B cell (primary cell): ENCODE results near the gene IGFLR1. TPM values are rescaled to one million over a fixed set of nuclear protein-coding genes. Genes with fewer than 3 reads are reported as not detected.

Experiments
- ATAC-seq: fragments of 200-7000 bp; cut with Tn5 transposase; one replicate; pipeline ENCODE4 v1.10.0; 2021; ENCODE audit warnings: low read depth, mild to moderate bottlenecking, moderate number of reproducible peaks, moderate library complexity
- CTCF ChIA-PET: fragments of 350-600 bp; sonication (Branson Sonifier 250); formaldehyde crosslinking; loops from one replicate; lab custom pipeline; 2021; ENCODE audit warnings: antibody characterized with exemption, inconsistent platforms; lab: Charles Lee
- POLR2A ChIA-PET: fragments of 350-600 bp; sonication (Branson Sonifier 250); formaldehyde crosslinking; loops from one replicate; lab custom pipeline; 2021; ENCODE audit warnings: antibody characterized with exemption; lab: Charles Lee
- DNase-seq: peaks from one replicate; pipeline ENCODE4 v3.0.0; 2013
- H2AFZ ChIP-seq: 2 replicates; pipeline ENCODE4 v1.6.1; 2012; ENCODE audit warnings: mild to moderate bottlenecking, low read depth, low read length; ENCODE audit not compliant: insufficient read depth, poor library complexity, severe bottlenecking
- H3K27ac ChIP-seq, 2 donors: 1 replicate in 1 of 2; 2 replicates in 1 of 2; pipeline ENCODE4 v1.5.1; 2012 to 2013; ENCODE audit warnings: low read length in 2 of 2, mild to moderate bottlenecking in 2 of 2, moderate library complexity in 1 of 2
- H3K27me3 ChIP-seq, 4 experiments: fragments of 200-600 bp in 1 of 4; sonication (generic) in 1 of 4; replicated peaks in 1 of 4; 1 replicate in 2 of 4; 2 replicates in 2 of 4; pipeline versions ENCODE4 v1.6.1 to v1.7.0; 2013 to 2016; ENCODE audit warnings: low read length in 3 of 4, mild to moderate bottlenecking in 2 of 4, mixed read lengths in 1 of 4, moderate library complexity in 1 of 4; ENCODE audit not compliant: insufficient read depth in 4 of 4, control insufficient read depth in 3 of 4; ENCODE audit errors: control extremely low read depth in 1 of 4
- H3K36me3 ChIP-seq, 2 experiments: replicated peaks in 1 of 2; 1 replicate in 1 of 2; 2 replicates in 1 of 2; pipeline versions ENCODE4 v1.6.1 to v1.7.1; 2013; ENCODE audit warnings: low read length in 1 of 2; ENCODE audit not compliant: insufficient read depth in 2 of 2, control insufficient read depth in 1 of 2; ENCODE audit errors: control extremely low read depth in 1 of 2, extremely low read depth in 1 of 2
- H3K4me1 ChIP-seq, 2 donors: fragments of 200-600 bp in 1 of 2; sonication (generic) in 1 of 2; 1 replicate in 1 of 2; 2 replicates in 1 of 2; pipeline versions ENCODE4 v1.5.1 to v1.6.1; 2013 to 2017; ENCODE audit warnings: low read length in 2 of 2; ENCODE audit not compliant: control insufficient read depth in 2 of 2, insufficient read depth in 2 of 2
- H3K4me2 ChIP-seq: replicated peaks from 2 replicates; pipeline ENCODE3; 2012; ENCODE audit warnings: mild to moderate bottlenecking, low read depth, low read length; ENCODE audit not compliant: poor library complexity, severe bottlenecking
- H3K4me3 ChIP-seq, 5 experiments: fragments of 200-600 bp in 1 of 5; sonication (generic) in 1 of 5; 1 replicate in 3 of 5; 2 replicates in 2 of 5; pipeline versions ENCODE4 v1.5.1 to v1.7.0; 2011 to 2016; ENCODE audit warnings: low read length in 4 of 5, mild to moderate bottlenecking in 4 of 5, low read depth in 2 of 5, control low read depth in 1 of 5, moderate library complexity in 1 of 5; ENCODE audit not compliant: insufficient read depth in 1 of 5; ENCODE audit errors: control extremely low read depth in 1 of 5, extremely low read depth in 1 of 5
- H3K79me2 ChIP-seq: fragments of 200-600 bp; sonication (generic); one replicate; pipeline ENCODE4 v1.6.0; 2016; ENCODE audit warnings: low read length; ENCODE audit not compliant: control insufficient read depth, insufficient read depth
- H3K9ac ChIP-seq: fragments of 200-600 bp; sonication (generic); 2 replicates; pipeline ENCODE4 v1.6.1; 2017; ENCODE audit warnings: mild to moderate bottlenecking, low read length, moderate library complexity
- H3K9me3 ChIP-seq, 3 donors: one replicate each; pipeline versions ENCODE4 v1.6.1 to v1.7.1; 2013; ENCODE audit warnings: low read length in 2 of 3; ENCODE audit not compliant: control insufficient read depth in 2 of 3, insufficient read depth in 1 of 3; ENCODE audit errors: control extremely low read depth in 1 of 3
- H4K20me1 ChIP-seq: 2 replicates; pipeline ENCODE4 v1.6.0; 2012; ENCODE audit warnings: mild to moderate bottlenecking, low read length; ENCODE audit not compliant: insufficient read depth, control insufficient read depth, poor library complexity, severe bottlenecking
- H3K27ac Mint-ChIP-seq: one replicate; pipeline ENCODE4 v1.8.0; 2021; ENCODE audit warnings: mixed read lengths
- H3K27me3 Mint-ChIP-seq: one replicate; pipeline ENCODE4 v1.8.0; 2021; ENCODE audit warnings: mixed read lengths
- H3K4me1 Mint-ChIP-seq: one replicate; pipeline ENCODE4 v1.8.0; 2021; ENCODE audit warnings: mixed read lengths
- H3K4me3 Mint-ChIP-seq: one replicate; pipeline ENCODE4 v1.8.0; 2021; ENCODE audit warnings: mixed read lengths
- H3K9me3 Mint-ChIP-seq: one replicate; pipeline ENCODE4 v1.8.0; 2022; ENCODE audit warnings: mixed read lengths; ENCODE audit not compliant: insufficient read depth
- CTCF ChIP-seq: fragments of 200-600 bp; IDR thresholded peaks from one replicate; pipeline ENCODE4 v1.8.0; 2022; ENCODE audit warnings: antibody characterized with exemption, mild to moderate bottlenecking
- EZH2 ChIP-seq: IDR thresholded peaks from 2 replicates; pipeline ENCODE4 v1.6.1; 2012; ENCODE audit warnings: borderline replicate concordance, low read depth, mild to moderate bottlenecking, moderate library complexity, low read length; ENCODE audit not compliant: insufficient read depth, poor library complexity, severe bottlenecking
- WGBS: methylation state at CpG from one replicate; pipeline ENCODE4 v1.1.5; 2013; ENCODE audit warnings: missing lambda C conversion rate; ENCODE audit not compliant: insufficient coverage; 5-methylcytosine and 5-hydroxymethylcytosine counted together
- intact Hi-C: fragments of 100-400 bp; cut with micrococcal nuclease; formaldehyde crosslinking; loops from one replicate; pipeline ENCODE4 v1.10.0; 2022
- polyA plus RNA-seq: library from polyadenylated mRNA; depleted of rRNA; stranded (reverse); fragments of >200 nt; gene quantifications from 2 replicates; pipeline ENCODE4 v1.2.3, GENCODE V29; 2012
- total RNA-seq, 2 donors: library from RNA; stranded (reverse); fragments of 120-200 nt in 1 of 2; gene quantifications; 1 replicate in 1 of 2; 2 replicates in 1 of 2; pipeline versions ENCODE4 v1.2.3 to v1.2.4, GENCODE V29; 2013 to 2022

IGFLR1 gene
- total and polyA plus RNA-seq, 2 donors (not counting 1 experiment from before 2014, with no cell fraction given), result 130 to 245 TPM

- Mint-ChIP-seq H3K4me1 (no peaks in the 10 kb centered on the region), H3K27ac (no peak overlapping the region), H3K27me3 (peaks cover 7% of the 10 kb centered on the region), H3K9me3 (no peaks in the 10 kb centered on the region), H3K4me3 (no peak overlapping the region)
- no peaks in the 10 kb centered on the region for H3K4me1 ChIP-seq
- no peaks in the 10 kb centered on the region for H3K9me3 ChIP-seq
- H2AFZ ChIP-seq, result no peak overlapping the region
- no peak for TF ChIP-seq CTCF
- TF ChIP-seq EZH2, result no peak
- no peak overlapping the region for H3K9ac ChIP-seq
- intact Hi-C loops, result no loop called here
- ChIA-PET POLR2A (interaction anchor here (0.5 kb wide), 1 partner anchor 375 kb away, joined by 3 read pairs; no protein-coding TSS in a partner anchor), CTCF (no interaction called here)
- no peak overlapping the region for H3K4me2 ChIP-seq
- no peaks in the 10 kb centered on the region for H3K27me3 ChIP-seq
- no peaks in the 10 kb centered on the region for H4K20me1 ChIP-seq
- no peaks in the 10 kb centered on the region for H3K79me2 ChIP-seq
- ATAC-seq (no peak), DNase-seq (no peak)
- no peak overlapping the region for H3K27ac ChIP-seq
- WGBS, result 87% methylated on average over 17 of the region's 19 CpGs
- no peaks in the 10 kb centered on the region for H3K36me3 ChIP-seq
- no peak overlapping the region for H3K4me3 ChIP-seq
Measured at GRCh38 chr19:35789978-35790944, 48.0 kb upstream of the IGFLR1 start.
